Fibroblast of pulmonary artery (primary cell): ENCODE data around the gene ITGA2B.
A peak's percentile ranks its signal among the peaks of the same experiment; 100 is the strongest.
"Not testable (repeated sequence)": the region's sequence is repeated elsewhere in the genome, so short reads cannot be mapped to it uniquely, and the experiment has no call there.

ENCODE experiments used
- DNase-seq: peaks from one replicate; pipeline ENCODE4 v3.0.0-alpha.2; 2010; ENCODE audit warnings: low read depth
- H3K4me3 ChIP-seq: replicated peaks from 2 replicates; pipeline ENCODE4 v1.5.1; 2011; ENCODE audit warnings: low read depth, mild to moderate bottlenecking, control low read depth, low read length, moderate library complexity
- TF ChIP-seq, protein P1 (sequence below): IDR thresholded peaks from 2 replicates; pipeline ENCODE4 v1.5.1; 2011; ENCODE audit warnings: mild to moderate bottlenecking, control low read depth, low read length, inconsistent platforms; ENCODE audit errors: missing control alignments

ITGA2B gene

DNA sequence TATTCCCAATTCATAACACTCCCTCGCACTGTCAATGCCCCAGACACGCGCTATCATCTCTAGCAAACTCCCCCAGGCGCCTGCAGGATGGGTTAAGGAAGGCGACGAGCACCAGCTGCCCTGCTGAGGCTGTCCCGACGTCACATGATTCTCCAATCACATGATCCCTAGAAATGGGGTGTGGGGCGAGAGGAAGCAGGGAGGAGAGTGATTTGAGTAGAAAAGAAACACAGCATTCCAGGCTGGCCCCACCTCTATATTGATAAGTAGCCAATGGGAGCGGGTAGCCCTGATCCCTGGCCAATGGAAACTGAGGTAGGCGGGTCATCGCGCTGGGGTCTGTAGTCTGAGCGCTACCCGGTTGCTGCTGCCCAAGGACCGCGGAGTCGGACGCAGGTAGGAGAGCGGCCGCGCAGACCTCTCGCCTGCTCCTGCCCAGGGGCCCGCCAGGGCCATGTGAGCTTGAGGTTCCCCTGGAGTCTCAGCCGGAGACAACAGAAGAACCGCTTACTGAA lies 44.5 kb downstream of the ITGA2B start, which contains the start of gene GRN:
TSS of gene GRN (plus strand) at position 364 of the 515 bp plus-strand sequence. CDS start 3,863 bp downstream, outside the sequence.
- peak within 1 kb of the TSS; percentile 82 for H3K4me3 ChIP-seq
- TF ChIP-seq, protein P1, sequence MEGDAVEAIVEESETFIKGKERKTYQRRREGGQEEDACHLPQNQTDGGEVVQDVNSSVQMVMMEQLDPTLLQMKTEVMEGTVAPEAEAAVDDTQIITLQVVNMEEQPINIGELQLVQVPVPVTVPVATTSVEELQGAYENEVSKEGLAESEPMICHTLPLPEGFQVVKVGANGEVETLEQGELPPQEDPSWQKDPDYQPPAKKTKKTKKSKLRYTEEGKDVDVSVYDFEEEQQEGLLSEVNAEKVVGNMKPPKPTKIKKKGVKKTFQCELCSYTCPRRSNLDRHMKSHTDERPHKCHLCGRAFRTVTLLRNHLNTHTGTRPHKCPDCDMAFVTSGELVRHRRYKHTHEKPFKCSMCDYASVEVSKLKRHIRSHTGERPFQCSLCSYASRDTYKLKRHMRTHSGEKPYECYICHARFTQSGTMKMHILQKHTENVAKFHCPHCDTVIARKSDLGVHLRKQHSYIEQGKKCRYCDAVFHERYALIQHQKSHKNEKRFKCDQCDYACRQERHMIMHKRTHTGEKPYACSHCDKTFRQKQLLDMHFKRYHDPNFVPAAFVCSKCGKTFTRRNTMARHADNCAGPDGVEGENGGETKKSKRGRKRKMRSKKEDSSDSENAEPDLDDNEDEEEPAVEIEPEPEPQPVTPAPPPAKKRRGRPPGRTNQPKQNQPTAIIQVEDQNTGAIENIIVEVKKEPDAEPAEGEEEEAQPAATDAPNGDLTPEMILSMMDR = no peak
- peak; percentile 100 for DNase-seq

DNA sequence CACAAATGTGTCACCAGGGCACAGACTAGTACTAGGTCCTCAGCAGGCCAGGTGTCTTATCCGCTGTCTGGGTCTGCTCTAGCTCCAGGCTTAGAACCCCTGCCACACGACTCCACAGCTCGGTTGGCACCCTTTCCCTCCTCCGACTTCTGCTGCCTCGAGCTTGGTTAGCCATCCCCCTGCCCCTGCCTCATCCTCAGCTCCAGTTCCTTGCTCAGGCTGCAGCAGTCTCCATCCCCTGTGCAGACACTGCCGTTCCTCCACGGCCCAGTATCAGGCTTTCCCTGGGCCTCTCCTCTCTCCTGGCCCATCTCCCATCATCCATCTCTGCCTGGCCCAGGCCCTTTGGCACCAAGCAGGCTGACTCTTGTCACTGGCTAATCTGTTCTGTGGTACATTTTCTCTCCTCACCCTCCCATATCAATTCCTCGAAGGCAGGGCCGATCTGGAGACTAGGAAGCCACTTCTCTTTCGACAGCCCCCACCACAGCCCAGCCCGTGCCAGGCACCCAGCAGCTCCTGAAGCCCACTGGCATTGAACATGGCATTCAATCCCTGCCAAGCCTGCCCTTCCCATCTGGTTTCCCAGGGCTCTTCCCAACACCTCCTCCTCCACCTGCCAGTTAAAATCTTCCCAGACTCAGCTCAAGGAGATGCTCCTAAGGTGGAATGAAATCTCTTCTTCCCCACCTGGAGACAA lies 45.8 kb downstream of the ITGA2B start:
- no peak for DNase-seq
- TF ChIP-seq, protein P1 = no peak
- H3K4me3 ChIP-seq = no peak overlapping the region

DNA sequence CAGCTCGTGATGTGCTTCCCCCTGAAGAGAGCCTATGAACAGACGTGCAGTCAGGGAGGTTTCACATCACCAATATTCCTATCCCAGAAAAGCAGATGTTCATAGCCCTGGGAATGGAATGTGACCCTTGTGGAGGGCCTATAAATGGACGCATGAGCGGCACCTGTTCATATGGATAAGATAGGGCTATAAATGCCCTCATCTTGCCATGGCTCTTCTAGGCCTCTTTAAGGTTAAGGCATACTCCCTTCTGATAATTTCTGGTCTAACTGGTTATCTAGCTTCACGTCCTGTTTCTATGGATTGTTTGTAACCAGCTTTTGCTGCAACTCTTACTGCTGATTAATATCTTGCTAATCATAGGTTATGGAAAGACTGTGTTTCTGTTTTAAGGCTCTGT lies 48.9 kb downstream of the ITGA2B start:
- not testable (repeated sequence) for H3K4me3 ChIP-seq

DNA sequence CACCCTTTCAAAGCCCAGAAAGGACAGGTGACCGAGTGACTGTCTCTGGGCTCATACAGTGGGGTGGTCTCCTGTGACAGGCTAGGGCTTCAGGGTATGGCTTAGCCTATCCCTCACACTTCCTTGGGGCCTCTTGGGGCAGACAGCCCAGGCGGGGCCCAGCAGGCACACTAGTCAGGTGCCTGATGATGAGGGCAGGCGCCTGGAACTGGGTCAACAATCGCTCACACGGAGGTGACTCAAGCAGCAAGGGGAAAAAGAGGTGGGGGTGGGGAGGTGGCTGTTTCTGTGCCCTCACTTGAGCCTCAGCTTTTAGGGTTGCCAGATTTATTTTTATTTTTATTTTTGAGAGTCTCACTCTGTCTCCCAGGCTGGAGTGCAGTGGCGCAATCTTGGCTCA lies 50.7 kb downstream of the ITGA2B start:
- H3K4me3 ChIP-seq = no peak overlapping the region
- TF ChIP-seq, protein P1 = no peak
- DNase-seq = no peak

More for the DNA sequence above, 48.9 kb downstream of the ITGA2B start:
- not testable (repeated sequence) for DNase-seq

DNA sequence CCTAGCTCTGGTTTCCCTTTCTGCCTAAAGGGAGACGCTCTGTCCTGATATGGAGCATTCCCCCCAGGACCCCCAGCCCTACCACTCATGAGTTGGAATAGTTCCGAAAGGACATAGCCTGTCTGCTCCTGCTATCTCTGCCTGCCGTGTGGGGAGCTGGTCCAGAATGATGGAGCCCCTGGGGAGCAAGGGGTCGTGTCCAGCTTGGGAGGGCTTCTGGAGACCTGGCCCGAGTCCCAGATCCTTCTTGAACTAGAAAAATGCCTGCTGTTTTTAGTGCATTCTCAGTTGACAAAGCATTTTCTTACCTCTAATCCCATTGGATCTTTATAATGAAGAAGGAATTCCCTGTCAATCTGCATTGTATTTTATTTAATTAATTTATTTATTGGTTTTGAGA lies 53.5 kb downstream of the ITGA2B start:
- DNase-seq = no peak
- H3K4me3 ChIP-seq = no peak overlapping the region
- TF ChIP-seq, protein P1 = no peak

DNA sequence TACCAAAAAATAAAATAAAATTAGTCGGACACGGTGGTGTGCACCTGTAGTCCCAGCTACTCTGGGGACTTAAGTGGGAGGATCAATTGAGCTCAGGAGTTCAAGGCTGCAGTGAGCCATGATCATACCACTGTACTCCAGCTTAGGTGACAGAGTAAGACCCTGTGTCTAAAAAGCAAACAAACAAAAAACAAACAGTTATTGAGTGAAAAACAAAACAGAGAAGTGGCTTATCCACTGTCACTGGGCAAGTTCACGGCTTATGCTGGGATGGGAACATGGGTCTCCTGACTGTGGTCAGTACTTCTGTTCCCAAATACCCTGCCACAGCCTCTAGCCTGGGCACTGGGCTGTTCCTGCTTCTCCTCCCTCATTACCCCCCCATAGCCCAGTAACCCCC lies 53.9 kb downstream of the ITGA2B start:
- DNase-seq = no peak
- no peak overlapping the region for H3K4me3 ChIP-seq
- TF ChIP-seq, protein P1 = no peak

DNA sequence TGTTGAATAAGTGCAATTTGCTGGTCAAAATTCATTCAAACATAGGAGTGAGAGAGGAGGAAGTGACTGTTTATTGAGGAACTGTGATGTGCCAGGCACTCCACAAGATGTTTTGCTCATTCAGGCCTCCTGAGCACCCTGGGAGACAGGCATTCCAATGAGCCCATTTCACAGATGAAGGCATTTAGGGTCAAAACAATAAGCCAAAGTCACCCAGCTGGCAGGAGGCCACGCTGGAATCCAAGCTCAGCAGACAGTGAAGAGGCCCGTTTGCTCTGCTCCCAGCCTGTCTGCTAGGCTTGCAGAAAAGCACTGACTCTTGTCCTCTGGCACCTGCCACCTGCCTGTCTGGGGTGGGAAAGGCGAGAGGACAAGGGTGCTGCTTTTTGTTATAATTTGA lies 54.7 kb downstream of the ITGA2B start:
- TF ChIP-seq, protein P1 = no peak
- no peak for DNase-seq
- no peak overlapping the region for H3K4me3 ChIP-seq
